SKM-1 (cell line): ENCODE results near the gene DHX16.
A peak's percentile ranks its signal among the peaks of the same experiment; 100 is the strongest.
"Not testable (repeated sequence)": the region's sequence is repeated elsewhere in the genome, so short reads cannot be mapped to it uniquely, and the experiment has no call there.

ENCODE experiments used
- DNase-seq: peaks from one replicate; lab custom pipeline; 2025; ENCODE audit not compliant: unreplicated experiment; lab: John Stamatoyannopoulos, UW

The DHX16 gene

GRCh38 chr6:30672445-30673253, at the start of gene DHX16:
DHX16 (minus strand) TSS chr6:30673006; CDS start chr6:30672841, 165 bp downstream.
- peak; percentile 92 for DNase-seq

- DNase-seq, result not testable (repeated sequence)
Measured at GRCh38 chr6:30722025-30722279, 49.1 kb upstream of the DHX16 start.

- peak; percentile 83 for DNase-seq
Measured at GRCh38 chr6:30721198-30722024, 48.6 kb upstream of the DHX16 start.

GRCh38 chr6:30720738-30721197, 48.0 kb upstream of the DHX16 start:
- DNase-seq, result no peak

GRCh38 chr6:30719791-30720737, 47.3 kb upstream of the DHX16 start, which contains the start of gene TUBB:
TUBB (plus strand) TSS chr6:30720352; CDS start chr6:30720507, 155 bp downstream.
- peak; percentile 85 for DNase-seq

- no peak for DNase-seq
Measured at GRCh38 chr6:30719356-30719755, 46.5 kb upstream of the DHX16 start.

- DNase-seq, result not testable (repeated sequence)
Measured at GRCh38 chr6:30717845-30718720, 45.3 kb upstream of the DHX16 start.

- DNase-seq, result peak; percentile 99
Measured at GRCh38 chr6:30717129-30717844, 44.5 kb upstream of the DHX16 start, which contains the start of gene MDC1. MDC1 (minus strand) TSS chr6:30717281; CDS start chr6:30715175, 2,106 bp downstream.

GRCh38 chr6:30716879-30717128, 44.0 kb upstream of the DHX16 start:
- no peak for DNase-seq

GRCh38 chr6:30714263-30714662, 41.5 kb upstream of the DHX16 start:
- DNase-seq, result no peak

GRCh38 chr6:30712441-30712945, 39.7 kb upstream of the DHX16 start:
- DNase-seq, result no peak

GRCh38 chr6:30711758-30712380, 39.1 kb upstream of the DHX16 start:
- no peak for DNase-seq

GRCh38 chr6:30709101-30709868, 36.5 kb upstream of the DHX16 start:
- DNase-seq, result no peak

- DNase-seq, result no peak
Measured at GRCh38 chr6:30707281-30707850, 34.6 kb upstream of the DHX16 start.

GRCh38 chr6:30705620-30706019, 32.8 kb upstream of the DHX16 start:
- DNase-seq, result no peak

- DNase-seq, result no peak
Measured at GRCh38 chr6:30703821-30704220, 31.0 kb upstream of the DHX16 start.

- DNase-seq, result no peak
Measured at GRCh38 chr6:30703011-30703410, 30.2 kb upstream of the DHX16 start.

- no peak for DNase-seq
Measured at GRCh38 chr6:30700340-30700739, 27.5 kb upstream of the DHX16 start.
